AG04450 (cell line): ENCODE data around the gene ZFP36. TPM values are rescaled to one million over a fixed set of nuclear protein-coding genes. Genes with fewer than 3 reads are reported as not detected.

Experiments
- CTCF ChIA-PET: fragments of 300-600, 350-600 bp; formaldehyde crosslinking; extraction: SDS; loops from one replicate; lab custom pipeline; 2022; ENCODE audit warnings: antibody characterized with exemption, inconsistent platforms; lab: Charles Lee
- POLR2A ChIA-PET: fragments of 350-600 bp; formaldehyde crosslinking; extraction: SDS; loops from one replicate; lab custom pipeline; 2021; ENCODE audit warnings: antibody characterized with exemption, inconsistent platforms; lab: Yijun Ruan, JAX
- DNase-seq: peaks from one replicate; pipeline ENCODE4 v3.0.0-alpha.2; 2011; ENCODE audit warnings: low read depth, low spot score
- H3K27ac ChIP-seq: one replicate; pipeline ENCODE4 v1.5.1; 2012; ENCODE audit warnings: low read depth, low read length, control low read depth
- H3K27me3 ChIP-seq: one replicate; pipeline ENCODE4 v1.6.0; 2012; ENCODE audit warnings: low read length; ENCODE audit not compliant: control insufficient read depth, insufficient read depth
- H3K4me3 ChIP-seq: 2 replicates; pipeline ENCODE4 v1.5.1; 2011; ENCODE audit warnings: mild to moderate bottlenecking, low read depth, low read length, control low read depth
- H3K9me3 ChIP-seq: 2 replicates; pipeline ENCODE4 v1.5.1; 2012; ENCODE audit warnings: low read length; ENCODE audit not compliant: control insufficient read depth, insufficient read depth
- CTCF ChIP-seq: IDR thresholded peaks from 2 replicates; pipeline ENCODE4 v1.5.1; 2011; ENCODE audit warnings: low read depth, low read length, control low read depth, inconsistent platforms
- polyA plus RNA-seq: library from polyadenylated mRNA; depleted of rRNA; stranded (reverse); fragments of >200 nt; gene quantifications from 2 replicates; pipeline ENCODE4 v1.2.3, GENCODE V29; 2011

Gene ZFP36
- polyA plus RNA-seq, 1 experiment = 4.1 TPM

- peak; percentile 85 for DNase-seq
- no peak for TF ChIP-seq CTCF
- ChIA-PET POLR2A (interaction anchor here (0.6 to 2.3 kb wide), 10 partner anchors 9 to 431 kb away, joined by 3 to 12 read pairs (median 5); partner anchors contain the start of genes MED29, PLEKHG2, TIMM50 and ZFP36), CTCF (interaction anchor here (0.8 to 1.4 kb wide), 2 partner anchors 17 to 46 kb away, joined by 4 read pairs; no protein-coding TSS in a partner anchor)
- Histone ChIP-seq H3K4me3 (no peak overlapping the region), H3K9me3 (no peaks in the 10 kb centered on the region), H3K27ac (peak overlapping the region; percentile 99), H3K27me3 (no peaks in the 10 kb centered on the region)
Observed at GRCh38 chr19:39428283-39429112, 21.9 kb downstream of the ZFP36 start.

- ChIA-PET CTCF (interaction anchor here (0.6 kb wide), 1 partner anchor 10 kb away, joined by 6 read pairs; no protein-coding TSS in a partner anchor), POLR2A (interaction anchor here (0.6 kb wide), 1 partner anchor 1942 kb away, joined by 3 read pairs; no protein-coding TSS in a partner anchor)
- 0 out of 2 replicates have a peak overlapping the region, but pooled peaks have one; percentile 3 for H3K4me3 ChIP-seq
- no peaks in the 10 kb centered on the region for H3K9me3 ChIP-seq
- peak; percentile 85 for DNase-seq
- H3K27ac ChIP-seq = peak overlapping the region; percentile 99
- no peak for TF ChIP-seq CTCF
- no peaks in the 10 kb centered on the region for H3K27me3 ChIP-seq
Observed at GRCh38 chr19:39430675-39431593, 24.3 kb downstream of the ZFP36 start.

GRCh38 chr19:39432677-39433025, 26.0 kb downstream of the ZFP36 start:
- Histone ChIP-seq H3K27me3 (no peaks in the 10 kb centered on the region), H3K9me3 (no peaks in the 10 kb centered on the region), H3K4me3 (no peak overlapping the region), H3K27ac (peak overlapping the region; percentile 21)
- no peak for DNase-seq
- TF ChIP-seq CTCF = no peak
- ChIA-PET CTCF (no interaction called here), POLR2A (interaction anchor here (0.7 to 1.8 kb wide), 3 partner anchors 18 to 100 kb away, joined by 3 to 8 read pairs (median 4); partner anchors contain the start of genes MED29 and PAF1)

- Histone ChIP-seq H3K27me3 (no peaks in the 10 kb centered on the region), H3K27ac (peak overlapping the region; percentile 52), H3K4me3 (no peak overlapping the region), H3K9me3 (no peaks in the 10 kb centered on the region)
- POLR2A ChIA-PET = interaction anchor here (0.7 kb wide), 1 partner anchor 22 kb away, joined by 3 read pairs; the partner anchor contains the start of gene PLEKHG2
- TF ChIP-seq CTCF = no peak
- CTCF ChIA-PET = interaction anchor here (0.5 to 0.6 kb wide), 2 partner anchors 333 to 1892 kb away, joined by 3 to 4 read pairs; no protein-coding TSS in a partner anchor
- DNase-seq = no peak
Observed at GRCh38 chr19:39433480-39434079, 26.9 kb downstream of the ZFP36 start.
